OCI-LY7 (cell line): ENCODE data around the gene C10orf71. TPM values are rescaled to one million over a fixed set of nuclear protein-coding genes. Genes with fewer than 3 reads are reported as not detected.

Source experiments
- BruUV-seq: library from RNA; stranded (reverse); fragments of 400-500 nt; replicated peaks from 2 replicates; lab custom pipeline; 2021; lab: Mats Ljungman, UMichigan
- CTCF ChIA-PET: fragments of 300-600 bp; sonication (Branson Sonifier 250); formaldehyde crosslinking; loops from one replicate; lab custom pipeline; 2022; ENCODE audit warnings: antibody characterized with exemption; ENCODE audit not compliant: unreplicated experiment; lab: Charles Lee
- POLR2A ChIA-PET: fragments of 300-600 bp; sonication (Branson Sonifier 250); formaldehyde crosslinking; loops from one replicate; lab custom pipeline; 2022; ENCODE audit warnings: antibody characterized with exemption; lab: Charles Lee
- DNase-seq: peaks from one replicate; pipeline ENCODE4 v3.0.0-alpha.2; 2015; ENCODE audit warnings: low spot score
- H2AFZ ChIP-seq: fragments of 200-600 bp; sonication (generic), shearing (Covaris generic); 2 replicates; pipeline ENCODE4 v1.6.1; 2014; ENCODE audit warnings: mild to moderate bottlenecking, antibody characterized with exemption, low read length, moderate library complexity
- H3K27ac ChIP-seq: fragments of 200-600 bp; sonication (generic); 2 replicates; pipeline ENCODE4 v1.5.1; 2014; ENCODE audit warnings: mixed run types, low read depth, mild to moderate bottlenecking, moderate library complexity, low read length, inconsistent platforms; ENCODE audit not compliant: poor library complexity, severe bottlenecking
- H3K36me3 ChIP-seq: fragments of 200-600 bp; sonication (generic); 2 replicates; pipeline ENCODE4 v1.6.1; 2014; ENCODE audit warnings: mild to moderate bottlenecking, antibody characterized with exemption, low read length, moderate library complexity, mixed read lengths; ENCODE audit not compliant: insufficient read depth
- H3K4me1 ChIP-seq: fragments of 200-600 bp; sonication (generic); 2 replicates; pipeline ENCODE4 v1.5.1; 2014; ENCODE audit warnings: mild to moderate bottlenecking, low read length; ENCODE audit not compliant: insufficient read depth, poor library complexity, severe bottlenecking
- H3K4me2 ChIP-seq: fragments of 200-600 bp; sonication (generic); 2 replicates; pipeline ENCODE4 v1.6.1; 2014; ENCODE audit warnings: mild to moderate bottlenecking, low read length
- H3K4me3 ChIP-seq: fragments of 200-600 bp; sonication (generic); 2 replicates; pipeline ENCODE4 v1.5.1; 2014; ENCODE audit warnings: mild to moderate bottlenecking, low read depth, low read length; ENCODE audit not compliant: poor library complexity, severe bottlenecking
- H3K79me2 ChIP-seq: fragments of 200-600 bp; sonication (generic); 2 replicates; pipeline ENCODE4 v1.6.1; 2016; ENCODE audit warnings: low read depth, mild to moderate bottlenecking, low read length, moderate library complexity, mixed read lengths; ENCODE audit not compliant: insufficient read depth
- H3K9me2 ChIP-seq: fragments of 200-600 bp; sonication (generic); 2 replicates; pipeline ENCODE4 v1.6.1; 2016; ENCODE audit warnings: mild to moderate bottlenecking, low read length, mixed read lengths; ENCODE audit not compliant: insufficient read depth
- H3K9me3 ChIP-seq: fragments of 200-600 bp; sonication (generic); 2 replicates; pipeline ENCODE4 v1.6.1; 2014; ENCODE audit warnings: mild to moderate bottlenecking, mixed run types, low read length, mixed read lengths
- H4K20me1 ChIP-seq: fragments of 200-600 bp; sonication (generic); 2 replicates; pipeline ENCODE4 v1.6.1; 2014; ENCODE audit warnings: mild to moderate bottlenecking, antibody characterized with exemption, low read length, moderate library complexity, mixed read lengths; ENCODE audit not compliant: insufficient read depth
- EZH2phosphoT487 ChIP-seq: fragments of 200-600 bp; sonication (generic); IDR thresholded peaks from 2 replicates; pipeline ENCODE4 v1.6.1; 2018; ENCODE audit warnings: low read depth, borderline replicate concordance, mild to moderate bottlenecking, mixed run types, antibody characterized with exemption, low read length, moderate library complexity, mixed read lengths
- intact Hi-C: fragments of 100-400 bp; cut with micrococcal nuclease; formaldehyde crosslinking; loops from one replicate; pipeline ENCODE4 v1.10.0; 2022; ENCODE audit not compliant: unreplicated experiment
- total RNA-seq, 2 experiments: library from RNA; depleted of rRNA in 1 of 2; stranded (reverse); fragments of >200 nt in 1 of 2; shearing (Covaris generic) in 1 of 2; gene quantifications; 2 replicates each; pipeline ENCODE4 v1.2.3, GENCODE V29; 2014 to 2022
- TF ChIP-seq, protein P1 (sequence below): fragments of 200-600 bp; sonication (generic); conservative IDR thresholded peaks from 2 replicates; pipeline ENCODE4 v1.5.1; 2014; ENCODE audit warnings: mild to moderate bottlenecking, antibody characterized with exemption, low read length, moderate library complexity, mixed read lengths

Gene C10orf71
- total RNA-seq, 2 experiments from 2014 or later: 0.06 to 0.08 TPM

DNA sequence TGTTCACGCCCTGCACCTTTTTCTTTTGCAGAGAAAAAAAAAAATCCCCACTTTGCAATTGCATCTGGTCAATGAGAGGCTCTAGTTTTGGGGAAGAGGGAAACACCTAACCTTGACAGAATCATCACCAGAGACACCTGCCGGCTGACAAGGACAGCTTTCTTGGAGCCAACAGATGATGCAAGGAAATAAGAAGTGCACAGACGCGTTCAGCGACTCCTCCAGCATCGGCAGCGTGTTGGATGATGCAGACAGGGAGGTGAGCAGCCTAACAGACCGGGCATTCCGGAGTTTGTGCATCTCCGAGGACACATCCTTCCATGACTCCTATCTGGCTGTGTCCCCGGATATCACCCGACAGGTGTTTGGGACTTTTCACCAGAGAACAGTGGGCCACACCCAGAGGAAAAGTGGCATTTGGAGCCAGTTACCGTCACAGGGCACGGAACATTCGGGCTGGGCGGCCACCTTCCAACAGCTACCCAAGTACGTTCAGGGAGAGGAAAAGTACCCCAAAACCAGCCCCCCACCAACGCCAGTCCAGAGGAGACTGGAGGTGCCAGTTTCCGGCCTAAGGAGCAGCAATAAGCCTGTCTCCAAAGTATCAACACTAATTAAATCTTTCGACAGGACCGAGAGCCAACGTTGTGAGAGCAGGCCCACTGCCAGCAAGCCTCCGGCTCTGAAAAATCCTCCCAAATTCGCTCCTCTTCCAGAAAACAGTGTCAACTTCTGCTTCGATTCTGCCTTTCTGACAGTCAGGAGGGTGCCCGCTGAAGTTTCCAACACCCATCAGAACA, 23.6 kb downstream of the C10orf71 start:
- no peak for DNase-seq
- POLR2A ChIA-PET: no interaction called here
- intact Hi-C loops: no loop called here
- Histone ChIP-seq H3K27ac (no peak overlapping the region), H3K4me2 (no peak overlapping the region), H3K36me3 (no peaks in the 10 kb centered on the region), H3K4me1 (no peaks in the 10 kb centered on the region), H3K4me3 (no peak overlapping the region), H3K9me2 (no peaks in the 10 kb centered on the region), H4K20me1 (no peaks in the 10 kb centered on the region), H3K79me2 (no peaks in the 10 kb centered on the region), H2AFZ (no peak overlapping the region), H3K9me3 (no peaks in the 10 kb centered on the region)
- BruUV-seq: no TSS peak
- TF ChIP-seq, protein P1, sequence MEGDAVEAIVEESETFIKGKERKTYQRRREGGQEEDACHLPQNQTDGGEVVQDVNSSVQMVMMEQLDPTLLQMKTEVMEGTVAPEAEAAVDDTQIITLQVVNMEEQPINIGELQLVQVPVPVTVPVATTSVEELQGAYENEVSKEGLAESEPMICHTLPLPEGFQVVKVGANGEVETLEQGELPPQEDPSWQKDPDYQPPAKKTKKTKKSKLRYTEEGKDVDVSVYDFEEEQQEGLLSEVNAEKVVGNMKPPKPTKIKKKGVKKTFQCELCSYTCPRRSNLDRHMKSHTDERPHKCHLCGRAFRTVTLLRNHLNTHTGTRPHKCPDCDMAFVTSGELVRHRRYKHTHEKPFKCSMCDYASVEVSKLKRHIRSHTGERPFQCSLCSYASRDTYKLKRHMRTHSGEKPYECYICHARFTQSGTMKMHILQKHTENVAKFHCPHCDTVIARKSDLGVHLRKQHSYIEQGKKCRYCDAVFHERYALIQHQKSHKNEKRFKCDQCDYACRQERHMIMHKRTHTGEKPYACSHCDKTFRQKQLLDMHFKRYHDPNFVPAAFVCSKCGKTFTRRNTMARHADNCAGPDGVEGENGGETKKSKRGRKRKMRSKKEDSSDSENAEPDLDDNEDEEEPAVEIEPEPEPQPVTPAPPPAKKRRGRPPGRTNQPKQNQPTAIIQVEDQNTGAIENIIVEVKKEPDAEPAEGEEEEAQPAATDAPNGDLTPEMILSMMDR: no peak
- no peak for TF ChIP-seq EZH2phosphoT487
- CTCF ChIA-PET: no interaction called here

DNA sequence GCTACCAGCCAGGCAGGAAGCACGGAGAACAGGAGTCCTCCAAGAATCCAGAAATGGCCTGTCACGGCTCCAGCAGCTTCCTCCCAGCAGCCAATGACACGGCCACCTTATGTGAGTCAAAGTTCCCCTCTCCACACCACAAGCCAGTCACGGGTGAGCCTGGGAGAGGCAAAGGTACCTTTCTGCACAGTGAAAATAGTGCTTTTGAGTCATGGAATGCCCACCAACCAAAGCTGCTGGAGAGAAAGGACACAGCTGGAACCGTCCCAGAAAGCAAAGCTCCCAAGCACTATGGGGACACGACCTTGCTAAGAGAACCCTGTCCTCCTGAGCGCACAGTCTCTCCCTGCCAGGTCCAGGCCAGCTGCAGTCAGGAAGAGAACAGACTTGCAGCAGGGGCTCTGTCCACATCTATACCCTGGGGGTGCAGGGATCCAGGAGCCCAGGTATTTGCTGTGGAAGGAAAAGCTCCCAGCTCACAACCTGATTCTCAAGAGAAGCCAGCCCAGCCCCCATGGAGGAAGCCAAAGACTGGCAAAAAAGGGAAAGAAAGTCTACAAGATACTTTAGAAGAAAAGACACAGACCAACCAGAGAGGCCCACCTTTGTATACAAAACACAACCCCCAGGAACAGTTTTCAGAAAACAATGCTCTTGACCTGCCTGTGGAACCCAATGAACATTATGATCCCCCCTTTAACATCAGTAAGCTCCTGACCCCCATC, 24.4 kb downstream of the C10orf71 start:
- TF ChIP-seq, protein P1: no peak
- no peak for TF ChIP-seq EZH2phosphoT487
- DNase-seq: no peak
- no TSS peak for BruUV-seq
- no peaks in the 10 kb centered on the region for H4K20me1 ChIP-seq
- no peaks in the 10 kb centered on the region for H3K79me2 ChIP-seq
- H3K4me1 ChIP-seq: no peaks in the 10 kb centered on the region
- H3K36me3 ChIP-seq: no peaks in the 10 kb centered on the region
- no peak overlapping the region for H3K27ac ChIP-seq
- no peak overlapping the region for H3K4me2 ChIP-seq
- POLR2A ChIA-PET: no interaction called here
- no peaks in the 10 kb centered on the region for H3K9me3 ChIP-seq
- intact Hi-C loops: no loop called here
- no peaks in the 10 kb centered on the region for H3K9me2 ChIP-seq
- no peak overlapping the region for H3K4me3 ChIP-seq
- no peak overlapping the region for H2AFZ ChIP-seq
- CTCF ChIA-PET: no interaction called here

DNA sequence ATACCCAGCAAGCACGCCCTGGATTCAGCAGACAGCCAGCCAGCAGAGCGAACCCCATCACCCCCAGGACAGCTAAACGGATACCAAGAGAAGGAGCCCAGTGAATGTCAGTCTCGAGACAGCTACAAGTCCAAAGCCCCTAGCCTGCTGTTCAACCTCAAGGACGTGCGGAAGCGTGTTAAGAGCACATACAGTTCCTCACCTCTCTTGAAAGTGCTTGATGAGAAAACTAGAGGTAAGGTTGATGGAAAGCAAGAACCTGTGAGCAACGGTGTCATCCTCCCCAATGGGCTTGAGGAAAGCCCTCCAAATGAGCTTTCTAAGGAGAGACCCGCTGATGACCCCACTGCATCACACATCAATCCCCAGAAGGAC, 24.9 kb downstream of the C10orf71 start:
- CTCF ChIA-PET: no interaction called here
- Histone ChIP-seq H3K4me2 (no peak overlapping the region), H3K9me2 (no peaks in the 10 kb centered on the region), H3K4me1 (no peaks in the 10 kb centered on the region), H3K36me3 (no peaks in the 10 kb centered on the region), H3K4me3 (no peak overlapping the region), H3K9me3 (no peaks in the 10 kb centered on the region), H3K27ac (no peak overlapping the region), H3K79me2 (no peaks in the 10 kb centered on the region), H4K20me1 (no peaks in the 10 kb centered on the region), H2AFZ (no peak overlapping the region)
- no TSS peak for BruUV-seq
- intact Hi-C loops: no loop called here
- no peak for TF ChIP-seq EZH2phosphoT487
- TF ChIP-seq, protein P1: no peak
- POLR2A ChIA-PET: no interaction called here
- DNase-seq: no peak
